ENCODE data around the gene SV2B.

The SV2B gene

GRCh38 chr15:91225741-91226140 is 125.7 kb downstream of the SV2B start:
- DNase-seq (ENCODE audit: low read depth in 2 of 3, low spot score in 2 of 3) = no peak

GRCh38 chr15:91227117-91227516 is 127.1 kb downstream of the SV2B start:
- DNase-seq (ENCODE audit: low read depth in 2 of 3, low spot score in 2 of 3) = no peak

- DNase-seq (ENCODE audit: low read depth in 2 of 3, low spot score in 2 of 3) = no peak
Measured at GRCh38 chr15:91227766-91228165, 127.7 kb downstream of the SV2B start.

- DNase-seq (ENCODE audit: low read depth in 2 of 3, low spot score in 2 of 3) = no peak
Measured at GRCh38 chr15:91228383-91228782, 128.3 kb downstream of the SV2B start.

- DNase-seq (ENCODE audit: low read depth in 2 of 3, low spot score in 2 of 3) = no peak
Measured at GRCh38 chr15:91228890-91229289, 128.8 kb downstream of the SV2B start.

GRCh38 chr15:91231703-91232102 is 131.6 kb downstream of the SV2B start:
- DNase-seq (ENCODE audit: low read depth in 2 of 3, low spot score in 2 of 3) = no peak

GRCh38 chr15:91234759-91235158 is 134.7 kb downstream of the SV2B start:
- no peak for DNase-seq (ENCODE audit: low read depth in 2 of 3, low spot score in 2 of 3)

GRCh38 chr15:91235376-91235775 is 135.3 kb downstream of the SV2B start:
- no peak for DNase-seq (ENCODE audit: low read depth in 2 of 3, low spot score in 2 of 3)

- DNase-seq (ENCODE audit: low read depth in 2 of 3, low spot score in 2 of 3) = no peak
Measured at GRCh38 chr15:91237445-91237844, 137.4 kb downstream of the SV2B start.

GRCh38 chr15:91238644-91239425 is 138.8 kb downstream of the SV2B start:
- no peak for DNase-seq (ENCODE audit: low read depth in 2 of 3, low spot score in 2 of 3)

GRCh38 chr15:91243826-91244225 is 143.8 kb downstream of the SV2B start:
- no peak for DNase-seq (ENCODE audit: low read depth in 2 of 3, low spot score in 2 of 3)

GRCh38 chr15:91244919-91245318 is 144.9 kb downstream of the SV2B start:
- DNase-seq (ENCODE audit: low read depth in 2 of 3, low spot score in 2 of 3) = no peak

GRCh38 chr15:91246998-91247397 is 146.9 kb downstream of the SV2B start:
- DNase-seq (ENCODE audit: low read depth in 2 of 3, low spot score in 2 of 3) = no peak

GRCh38 chr15:91249591-91249990 is 149.5 kb downstream of the SV2B start:
- no peak for DNase-seq (ENCODE audit: low read depth in 2 of 3, low spot score in 2 of 3)

GRCh38 chr15:91252322-91252721 is 152.3 kb downstream of the SV2B start:
- DNase-seq (ENCODE audit: low read depth in 2 of 3, low spot score in 2 of 3) = no peak

GRCh38 chr15:91252756-91253155 is 152.7 kb downstream of the SV2B start:
- no peak for DNase-seq (ENCODE audit: low read depth in 2 of 3, low spot score in 2 of 3)

- no peak for DNase-seq (ENCODE audit: low read depth in 2 of 3, low spot score in 2 of 3)
Measured at GRCh38 chr15:91253605-91254004, 153.5 kb downstream of the SV2B start.

GRCh38 chr15:91254766-91255165 is 154.7 kb downstream of the SV2B start:
- no peak for DNase-seq (ENCODE audit: low read depth in 2 of 3, low spot score in 2 of 3)

GRCh38 chr15:91255670-91256192 is 155.7 kb downstream of the SV2B start:
- DNase-seq (ENCODE audit: low read depth in 2 of 3, low spot score in 2 of 3) = no peak

GRCh38 chr15:91257746-91258414 is 157.8 kb downstream of the SV2B start:
- no peak for DNase-seq (ENCODE audit: low read depth in 2 of 3, low spot score in 2 of 3)

GRCh38 chr15:91258415-91258759 is 158.3 kb downstream of the SV2B start:
- DNase-seq (ENCODE audit: low read depth in 2 of 3, low spot score in 2 of 3) = no peak

GRCh38 chr15:91259077-91259476 is 159.0 kb downstream of the SV2B start:
- DNase-seq (ENCODE audit: low read depth in 2 of 3, low spot score in 2 of 3) = no peak

- no peak for DNase-seq (ENCODE audit: low read depth in 2 of 3, low spot score in 2 of 3)
Measured at GRCh38 chr15:91261345-91261744, 161.3 kb downstream of the SV2B start.
